GM12801 (cell line): ENCODE data around the gene RPS28.

Experiments used
- CTCF ChIP-seq: IDR thresholded peaks from one replicate; pipeline ENCODE4 v1.5.1; 2011; ENCODE audit warnings: control low read depth; ENCODE audit not compliant: insufficient read length; ENCODE audit errors: extremely low read depth

Gene RPS28

GRCh38 chr19:8320564-8321066 lies 681 bp upstream of the RPS28 start:
- TF ChIP-seq CTCF: no peak

- TF ChIP-seq CTCF: no peak
These were observed 816 bp downstream of the RPS28 start for GRCh38 chr19:8321986-8322637.

GRCh38 chr19:8322638-8322997 lies 1.3 kb downstream of the RPS28 start:
- TF ChIP-seq CTCF: no peak

GRCh38 chr19:8323781-8324185 lies 2.5 kb downstream of the RPS28 start:
- no peak for TF ChIP-seq CTCF

- no peak for TF ChIP-seq CTCF
These were observed 3.1 kb downstream of the RPS28 start for GRCh38 chr19:8324186-8325050.

- TF ChIP-seq CTCF: no peak
These were observed 4.2 kb downstream of the RPS28 start for GRCh38 chr19:8325454-8325853.

GRCh38 chr19:8329996-8330395 lies 8.7 kb downstream of the RPS28 start:
- TF ChIP-seq CTCF: no peak
